Epithelial cell of esophagus (primary cell): ENCODE data around the gene C2CD4B.
A peak's percentile ranks its signal among the peaks of the same experiment; 100 is the strongest.

ENCODE experiments used
- DNase-seq: peaks from one replicate; pipeline ENCODE4 v3.0.0; 2010; ENCODE audit warnings: low read depth
- H3K4me3 ChIP-seq: 2 replicates; pipeline ENCODE4 v1.5.1; 2011; ENCODE audit warnings: mild to moderate bottlenecking, low read length, control low read depth
- CTCF ChIP-seq: IDR thresholded peaks from 2 replicates; pipeline ENCODE4 v1.5.1; 2011; ENCODE audit warnings: low read depth, mild to moderate bottlenecking, low read length, control low read depth, inconsistent platforms; ENCODE audit not compliant: insufficient read depth; ENCODE audit errors: missing control alignments

C2CD4B gene

GRCh38 chr15:62142736-62143135 is 22.3 kb downstream of the C2CD4B start:
- peak; percentile 19 for DNase-seq
- no peak for TF ChIP-seq CTCF
- no peak overlapping the region for H3K4me3 ChIP-seq

GRCh38 chr15:62141643-62142588 is 23.2 kb downstream of the C2CD4B start:
- no peak overlapping the region for H3K4me3 ChIP-seq
- no peak for DNase-seq
- TF ChIP-seq CTCF, result no peak

DNA sequence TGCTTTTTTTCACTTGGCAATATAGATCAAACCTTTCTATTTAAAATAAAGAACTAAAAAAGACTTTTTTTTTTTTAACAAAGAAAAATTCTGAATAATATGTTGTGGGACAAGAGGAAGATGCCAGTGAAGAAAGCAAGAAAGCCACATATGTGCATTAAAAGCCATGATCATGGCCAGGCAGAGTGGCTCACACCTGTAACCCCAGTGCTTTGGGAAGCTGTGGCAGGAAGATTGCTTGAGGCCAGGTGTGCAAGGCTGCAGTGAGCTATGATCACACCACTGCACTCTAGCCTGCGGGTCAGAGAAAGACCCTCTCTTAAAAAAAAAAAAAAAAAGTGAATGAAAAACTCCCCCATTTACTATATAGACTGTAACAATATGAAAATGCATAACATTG is 23.9 kb downstream of the C2CD4B start:
- no peak for DNase-seq
- no peak overlapping the region for H3K4me3 ChIP-seq
- TF ChIP-seq CTCF, result no peak

- no peak overlapping the region for H3K4me3 ChIP-seq
- peak; percentile 81 for DNase-seq
- no peak for TF ChIP-seq CTCF
Measured at GRCh38 chr15:62138124-62138523, 27.0 kb downstream of the C2CD4B start.

DNA sequence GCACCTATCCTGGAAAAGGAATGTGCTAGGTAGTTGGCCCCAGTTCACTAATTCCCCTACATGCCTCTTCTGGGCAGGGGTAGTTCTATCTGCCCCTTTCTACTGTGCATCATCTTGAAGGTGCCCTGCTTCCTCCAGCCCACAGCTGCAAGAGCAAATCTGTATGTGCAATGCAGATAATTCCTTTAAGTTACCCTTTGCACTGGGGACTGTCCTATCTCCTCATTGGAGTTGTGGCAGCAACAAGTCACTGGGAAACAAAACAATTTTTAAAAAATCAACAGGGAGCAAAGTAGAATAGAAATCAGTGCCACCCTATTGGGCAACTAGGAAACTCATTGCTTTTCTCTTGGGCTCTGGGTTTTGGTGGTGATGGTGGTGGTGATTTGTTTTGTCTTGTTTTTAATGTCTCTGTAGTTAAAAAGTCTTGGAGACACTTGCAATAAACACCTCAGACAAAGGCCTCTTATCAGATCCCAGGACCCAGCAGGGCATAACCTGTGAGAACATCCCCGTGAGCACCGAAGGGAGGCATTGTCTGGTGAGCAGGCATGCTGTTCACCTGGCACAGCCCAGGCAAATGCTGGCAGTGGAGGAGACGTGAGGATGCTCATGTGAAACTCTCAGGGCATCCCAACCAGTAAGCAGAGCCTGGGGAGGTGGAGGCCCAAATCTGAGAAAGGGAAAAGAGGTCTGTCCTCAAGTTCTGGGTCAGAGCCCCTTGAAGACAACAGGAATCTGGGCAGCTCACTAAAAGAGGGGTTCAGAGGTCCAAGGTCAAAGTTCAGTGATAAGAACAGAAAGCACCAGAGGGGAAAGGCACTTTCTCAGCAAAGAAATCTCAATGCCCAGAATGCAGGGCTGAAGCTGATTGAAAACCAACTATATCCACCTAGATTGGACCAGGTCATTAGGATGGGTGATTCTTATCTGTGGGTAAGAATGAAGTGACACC is 27.9 kb downstream of the C2CD4B start:
- TF ChIP-seq CTCF, result no peak
- no peak for DNase-seq
- H3K4me3 ChIP-seq, result no peak overlapping the region

GRCh38 chr15:62135532-62136134 is 29.5 kb downstream of the C2CD4B start:
- TF ChIP-seq CTCF, result no peak
- no peak overlapping the region for H3K4me3 ChIP-seq
- DNase-seq, result peak; percentile 62
